Measurements from ENCODE around the gene CRB3. TPM values are rescaled to one million over a fixed set of nuclear protein-coding genes. Genes with fewer than 3 reads are reported as not detected.

Gene CRB3
- polyA plus RNA-seq, 1 donor (not counting 4 experiments of a cell fraction or from before 2014, with no cell fraction given): 6.1 TPM

DNA sequence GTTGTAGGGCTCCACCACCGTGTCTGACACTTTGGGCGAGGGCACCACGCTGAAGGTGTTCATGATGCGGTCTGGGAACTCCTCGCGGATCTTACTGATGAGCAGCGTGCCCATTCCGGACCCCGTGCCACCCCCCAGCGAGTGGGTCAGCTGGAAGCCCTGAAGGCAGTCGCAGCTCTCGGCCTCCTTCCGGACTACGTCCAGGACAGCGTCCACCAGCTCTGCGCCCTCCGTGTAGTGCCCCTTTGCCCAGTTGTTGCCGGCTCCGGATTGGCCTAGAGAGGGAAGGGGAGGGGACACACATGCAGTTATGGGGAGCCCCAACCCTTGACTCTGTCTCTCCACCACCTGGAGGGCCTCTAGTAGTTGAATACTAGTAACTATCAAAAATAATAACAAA lies 31.9 kb downstream of the CRB3 start:
- DNase-seq (ENCODE audit: low read depth, low spot score) (no peak), FAIRE-seq (no peak)
- no peaks in the 10 kb centered on the region for H4K20me1 ChIP-seq (ENCODE audit: control insufficient read depth, extremely low read depth, insufficient read depth, low read length)
- no peak overlapping the region for H3K27ac ChIP-seq (ENCODE audit: control insufficient read depth, insufficient read depth, low read length)
- no peaks in the 10 kb centered on the region for H3K4me1 ChIP-seq (ENCODE audit: control insufficient read depth, extremely low read depth, insufficient read depth, low read length)
- no peak overlapping the region for H3K4me3 ChIP-seq (ENCODE audit: control insufficient read depth in 2 of 3, extremely low read depth in 1 of 3, insufficient read depth in 2 of 3, low read depth in 1 of 3, low read length in 3 of 3)
- H3K4me2 ChIP-seq (ENCODE audit: control insufficient read depth, extremely low read depth, insufficient read depth, low read depth, low read length): no peak overlapping the region
- H3K27me3 ChIP-seq (ENCODE audit: control insufficient read depth, extremely low read depth, insufficient read depth, low read length): peaks cover 25% of the 10 kb centered on the region
- H3K9me3 ChIP-seq (ENCODE audit: control insufficient read depth, low read depth, low read length): no peaks in the 10 kb centered on the region
- TF ChIP-seq, protein P1, sequence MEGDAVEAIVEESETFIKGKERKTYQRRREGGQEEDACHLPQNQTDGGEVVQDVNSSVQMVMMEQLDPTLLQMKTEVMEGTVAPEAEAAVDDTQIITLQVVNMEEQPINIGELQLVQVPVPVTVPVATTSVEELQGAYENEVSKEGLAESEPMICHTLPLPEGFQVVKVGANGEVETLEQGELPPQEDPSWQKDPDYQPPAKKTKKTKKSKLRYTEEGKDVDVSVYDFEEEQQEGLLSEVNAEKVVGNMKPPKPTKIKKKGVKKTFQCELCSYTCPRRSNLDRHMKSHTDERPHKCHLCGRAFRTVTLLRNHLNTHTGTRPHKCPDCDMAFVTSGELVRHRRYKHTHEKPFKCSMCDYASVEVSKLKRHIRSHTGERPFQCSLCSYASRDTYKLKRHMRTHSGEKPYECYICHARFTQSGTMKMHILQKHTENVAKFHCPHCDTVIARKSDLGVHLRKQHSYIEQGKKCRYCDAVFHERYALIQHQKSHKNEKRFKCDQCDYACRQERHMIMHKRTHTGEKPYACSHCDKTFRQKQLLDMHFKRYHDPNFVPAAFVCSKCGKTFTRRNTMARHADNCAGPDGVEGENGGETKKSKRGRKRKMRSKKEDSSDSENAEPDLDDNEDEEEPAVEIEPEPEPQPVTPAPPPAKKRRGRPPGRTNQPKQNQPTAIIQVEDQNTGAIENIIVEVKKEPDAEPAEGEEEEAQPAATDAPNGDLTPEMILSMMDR (optimal IDR thresholded peaks at IDR 0.05 in 1 of 3, IDR thresholded peaks at IDR 0.05 in 1 of 3, conservative IDR thresholded peaks at IDR 0.05 in 1 of 3; ENCODE audit: extremely low read depth in 1 of 3, insufficient read depth in 2 of 3, low read length in 3 of 3): no peak
- no peak for TF ChIP-seq EZH2 (IDR thresholded peaks at IDR 0.05; ENCODE audit: low read length)
- no peaks in the 10 kb centered on the region for H3K36me3 ChIP-seq (ENCODE audit: control insufficient read depth in 2 of 2, extremely low read depth in 1 of 2, insufficient read depth in 2 of 2, low read length in 2 of 2)
- no peak overlapping the region for H2AFZ ChIP-seq (ENCODE audit: control insufficient read depth, low read length)
- H3K9ac ChIP-seq (ENCODE audit: control insufficient read depth, extremely low read depth, insufficient read depth, low read length): no peak overlapping the region
- H3K79me2 ChIP-seq (ENCODE audit: control insufficient read depth, insufficient read depth, low read length): no peaks in the 10 kb centered on the region
- dilution Hi-C loops (cut with MboI; ENCODE audit: extremely low pct_ligation_motif_present, low sequenced_read_pairs): no loop called here
- H3K9me1 ChIP-seq (ENCODE audit: control insufficient read depth, extremely low read depth, insufficient read depth, low read length): no peaks in the 10 kb centered on the region

DNA sequence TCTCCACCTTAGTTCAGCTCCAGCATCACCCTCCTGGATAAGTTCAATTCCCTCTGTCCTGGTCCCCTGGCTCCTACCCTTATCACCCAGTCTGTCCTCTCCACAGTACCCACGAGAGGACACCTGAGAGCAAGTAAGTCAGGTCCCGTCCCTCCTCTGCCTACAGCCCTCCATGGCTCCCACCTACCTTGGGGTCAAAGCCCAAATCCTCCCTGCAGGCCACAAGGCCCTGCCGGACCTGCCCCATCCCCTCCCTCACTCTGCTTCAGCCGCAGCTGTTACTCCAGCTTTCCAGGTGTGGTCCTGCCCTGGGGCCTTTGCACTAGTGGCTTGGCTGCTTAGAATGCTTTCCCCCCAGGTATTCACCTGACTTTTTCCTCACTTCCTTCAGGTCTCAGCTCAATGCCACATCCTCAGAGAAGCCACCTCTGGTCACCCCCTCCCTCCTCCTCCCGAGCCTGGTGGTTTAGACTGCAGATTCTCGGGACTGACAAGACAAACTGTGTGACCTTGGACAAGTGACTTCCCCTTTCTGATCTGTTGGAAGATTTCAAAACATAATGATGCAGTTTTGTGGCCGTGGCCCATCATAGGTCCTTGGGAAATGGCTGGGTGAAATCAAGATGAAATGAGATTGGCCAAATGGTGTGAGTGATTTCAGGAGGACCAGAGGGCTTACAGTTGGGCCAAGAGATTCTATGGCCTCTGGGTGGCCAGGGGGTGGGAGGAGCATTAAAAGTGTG lies 34.4 kb downstream of the CRB3 start:
- H3K9me1 ChIP-seq (ENCODE audit: control insufficient read depth, extremely low read depth, insufficient read depth, low read length): no peaks in the 10 kb centered on the region
- no peak for DNase-seq (ENCODE audit: low read depth, low spot score)
- no peak for FAIRE-seq
- dilution Hi-C loops (cut with MboI; ENCODE audit: extremely low pct_ligation_motif_present, low sequenced_read_pairs): no loop called here
- H2AFZ ChIP-seq (ENCODE audit: control insufficient read depth, low read length): no peak overlapping the region
- no peak overlapping the region for H3K4me2 ChIP-seq (ENCODE audit: control insufficient read depth, extremely low read depth, insufficient read depth, low read depth, low read length)
- H3K79me2 ChIP-seq (ENCODE audit: control insufficient read depth, insufficient read depth, low read length): no peaks in the 10 kb centered on the region
- no peaks in the 10 kb centered on the region for H3K36me3 ChIP-seq (ENCODE audit: control insufficient read depth in 2 of 2, extremely low read depth in 1 of 2, insufficient read depth in 2 of 2, low read length in 2 of 2)
- peaks cover 46% of the 10 kb centered on the region for H3K27me3 ChIP-seq (ENCODE audit: control insufficient read depth, extremely low read depth, insufficient read depth, low read length)
- H4K20me1 ChIP-seq (ENCODE audit: control insufficient read depth, extremely low read depth, insufficient read depth, low read length): no peaks in the 10 kb centered on the region
- no peaks in the 10 kb centered on the region for H3K4me1 ChIP-seq (ENCODE audit: control insufficient read depth, extremely low read depth, insufficient read depth, low read length)
- TF ChIP-seq, protein P1 (optimal IDR thresholded peaks at IDR 0.05 in 1 of 3, IDR thresholded peaks at IDR 0.05 in 1 of 3, conservative IDR thresholded peaks at IDR 0.05 in 1 of 3; ENCODE audit: extremely low read depth in 1 of 3, insufficient read depth in 2 of 3, low read length in 3 of 3): no peak
- TF ChIP-seq EZH2 (IDR thresholded peaks at IDR 0.05; ENCODE audit: low read length): no peak
- H3K4me3 ChIP-seq (ENCODE audit: control insufficient read depth in 2 of 3, extremely low read depth in 1 of 3, insufficient read depth in 2 of 3, low read depth in 1 of 3, low read length in 3 of 3): no peak overlapping the region
- H3K9ac ChIP-seq (ENCODE audit: control insufficient read depth, extremely low read depth, insufficient read depth, low read length): no peak overlapping the region
- H3K9me3 ChIP-seq (ENCODE audit: control insufficient read depth, low read depth, low read length): no peaks in the 10 kb centered on the region
- no peak overlapping the region for H3K27ac ChIP-seq (ENCODE audit: control insufficient read depth, insufficient read depth, low read length)
